VCaP (cell line): ENCODE measurements around the gene NCF2.

Source experiments
- H3K27ac ChIP-seq: fragments of 450-650 bp; 2 replicates; pipeline ENCODE4 v1.5.1; 2017
- CTCF ChIP-seq: fragments of 450-650 bp; conservative IDR thresholded peaks from 2 replicates; pipeline ENCODE4 v1.5.1; 2017; ENCODE audit warnings: mild to moderate bottlenecking, moderate library complexity

The NCF2 gene

GRCh38 chr1:183566026-183566425, 24.2 kb downstream of the NCF2 start:
- no peak for TF ChIP-seq CTCF
- H3K27ac ChIP-seq, result no peak overlapping the region

GRCh38 chr1:183565261-183565660, 25.0 kb downstream of the NCF2 start:
- no peak for TF ChIP-seq CTCF
- H3K27ac ChIP-seq, result no peak overlapping the region

- no peak overlapping the region for H3K27ac ChIP-seq
- no peak for TF ChIP-seq CTCF
Observed at GRCh38 chr1:183562701-183563100, 27.6 kb downstream of the NCF2 start.

GRCh38 chr1:183559061-183559460, 31.2 kb downstream of the NCF2 start:
- H3K27ac ChIP-seq, result no peak overlapping the region
- TF ChIP-seq CTCF, result no peak

GRCh38 chr1:183554577-183554976, 35.7 kb downstream of the NCF2 start:
- no peak overlapping the region for H3K27ac ChIP-seq
- TF ChIP-seq CTCF, result no peak

- no peak overlapping the region for H3K27ac ChIP-seq
- no peak for TF ChIP-seq CTCF
Observed at GRCh38 chr1:183553764-183554163, 36.5 kb downstream of the NCF2 start.

- TF ChIP-seq CTCF, result no peak
Observed at GRCh38 chr1:183553331-183553730, 36.9 kb downstream of the NCF2 start.

GRCh38 chr1:183552891-183553290, 37.4 kb downstream of the NCF2 start:
- H3K27ac ChIP-seq, result no peak overlapping the region
- no peak for TF ChIP-seq CTCF

More at GRCh38 chr1:183553331-183553730, 36.9 kb downstream of the NCF2 start:
- no peak overlapping the region for H3K27ac ChIP-seq
